Panc1 (cell line): ENCODE data around the gene EEF2.

ENCODE experiments used
- CTCF ChIP-seq: fragments of 450-650 bp; IDR thresholded peaks from 2 replicates; pipeline ENCODE4 v1.5.1; 2017; ENCODE audit warnings: mild to moderate bottlenecking
- POLR2AphosphoS5 ChIP-seq: IDR thresholded peaks from 2 replicates; pipeline ENCODE4 v1.6.1; 2012; ENCODE audit warnings: mild to moderate bottlenecking, low read depth, low read length, moderate library complexity
- REST ChIP-seq, 2 experiments: IDR thresholded peaks; 2 replicates each; pipeline ENCODE4 v1.6.1; 2011 to 2012; ENCODE audit warnings: low read depth in 2 of 2, control low read depth in 1 of 2, low read length in 1 of 2, mild to moderate bottlenecking in 1 of 2, moderate library complexity in 1 of 2; ENCODE audit not compliant: insufficient read depth in 1 of 2
- SIN3A ChIP-seq: IDR thresholded peaks from 2 replicates; pipeline ENCODE4 v1.6.1; 2012; ENCODE audit warnings: low read depth, mild to moderate bottlenecking, low read length, moderate library complexity, borderline replicate concordance; ENCODE audit not compliant: insufficient read depth
- TCF7L2 ChIP-seq: IDR thresholded peaks from 2 replicates; pipeline ENCODE4 v1.6.1; 2011; ENCODE audit warnings: mild to moderate bottlenecking, low read depth, low read length, inconsistent platforms

GRCh38 chr19:4018140-4018613 lies 32.9 kb upstream of the EEF2 start:
- TF ChIP-seq POLR2AphosphoS5: no peak
- no peak for TF ChIP-seq CTCF
- no peak for TF ChIP-seq REST (IDR thresholded peaks at IDR 0.05; ENCODE audit: insufficient read depth in 1 of 2, low read depth in 2 of 2, low read length in 1 of 2)
- no peak for TF ChIP-seq SIN3A
- no peak for TF ChIP-seq TCF7L2
